Liver (tissue), 9 donors: ENCODE measurements around the gene OR7A10. TPM values are rescaled to one million over a fixed set of nuclear protein-coding genes. Genes with fewer than 3 reads are reported as not detected.

Experiments
- DNase-seq: peaks from one replicate; pipeline ENCODE4 v3.0.0-alpha.2; 2017; ENCODE audit warnings: low spot score
- H3K27ac ChIP-seq, 2 donors: one replicate each; pipeline ENCODE4 v1.7.0; 2013; ENCODE audit warnings: inconsistent platforms in 2 of 2, low read length in 2 of 2, control low read depth in 1 of 2, low read depth in 1 of 2, mild to moderate bottlenecking in 1 of 2
- H3K27me3 ChIP-seq, 4 donors: one replicate each; pipeline versions ENCODE4 v1.6.1 to v1.7.0; 2013; ENCODE audit warnings: low read length in 3 of 4, inconsistent platforms in 1 of 4, mild to moderate bottlenecking in 1 of 4, moderate library complexity in 1 of 4; ENCODE audit not compliant: control insufficient read depth in 4 of 4, insufficient read depth in 4 of 4
- H3K36me3 ChIP-seq, 4 donors: one replicate each; pipeline versions ENCODE4 v1.6.1 to v1.7.0; 2013; ENCODE audit warnings: low read length in 3 of 4, mild to moderate bottlenecking in 3 of 4, low read depth in 1 of 4, moderate library complexity in 1 of 4; ENCODE audit not compliant: control insufficient read depth in 4 of 4, insufficient read depth in 3 of 4
- H3K4me1 ChIP-seq, 4 donors: one replicate each; pipeline versions ENCODE4 v1.6.1 to v1.7.0; 2013; ENCODE audit warnings: low read length in 3 of 4, mild to moderate bottlenecking in 3 of 4, moderate library complexity in 1 of 4; ENCODE audit not compliant: control insufficient read depth in 4 of 4, insufficient read depth in 4 of 4
- H3K4me3 ChIP-seq, 3 donors: one replicate each; pipeline versions ENCODE4 v1.6.1 to v1.7.0; 2013; ENCODE audit warnings: low read length in 3 of 3, control low read depth in 1 of 3, low read depth in 1 of 3, mild to moderate bottlenecking in 1 of 3
- H3K9ac ChIP-seq, 2 donors: one replicate each; pipeline ENCODE4 v1.7.0; 2013; ENCODE audit warnings: low read length in 2 of 2, mild to moderate bottlenecking in 2 of 2, moderate library complexity in 2 of 2, control low read depth in 1 of 2, low read depth in 1 of 2
- H3K9me3 ChIP-seq, 4 donors: one replicate each; pipeline versions ENCODE4 v1.6.1 to v1.7.0; 2013; ENCODE audit warnings: low read length in 3 of 4; ENCODE audit not compliant: control insufficient read depth in 4 of 4
- EGR1 ChIP-seq, 2 donors: IDR thresholded peaks; 2 replicates each; pipeline ENCODE4 v1.6.1; 2016 to 2018; ENCODE audit warnings: antibody characterized with exemption in 2 of 2, low read depth in 2 of 2
- FOXA1 ChIP-seq: IDR thresholded peaks from 2 replicates; pipeline ENCODE4 v1.6.1; 2016; ENCODE audit warnings: antibody characterized with exemption
- FOXA2 ChIP-seq: IDR thresholded peaks from 2 replicates; pipeline ENCODE4 v1.6.1; 2016; ENCODE audit warnings: antibody characterized with exemption
- GABPA ChIP-seq, 2 donors: IDR thresholded peaks in 1 of 2; conservative IDR thresholded peaks in 1 of 2; 2 replicates each; pipeline ENCODE4 v1.6.1; 2016; ENCODE audit warnings: antibody characterized with exemption in 2 of 2, mild to moderate bottlenecking in 1 of 2, moderate library complexity in 1 of 2
- HNF4A ChIP-seq, 2 donors: conservative IDR thresholded peaks; 2 replicates each; pipeline ENCODE4 v1.6.1; 2016; ENCODE audit warnings: antibody characterized with exemption in 2 of 2, mild to moderate bottlenecking in 2 of 2
- HNF4G ChIP-seq: IDR thresholded peaks from 2 replicates; pipeline ENCODE4 v1.6.1; 2016; ENCODE audit warnings: antibody characterized with exemption
- JUND ChIP-seq, 2 donors: IDR thresholded peaks; 2 replicates each; pipeline ENCODE4 v1.6.1; 2016; ENCODE audit warnings: antibody characterized with exemption in 2 of 2
- NR2F2 ChIP-seq: IDR thresholded peaks from 2 replicates; pipeline ENCODE4 v1.6.1; 2016; ENCODE audit warnings: antibody characterized with exemption
- RAD21 ChIP-seq, 2 donors: IDR thresholded peaks; 2 replicates each; pipeline ENCODE4 v1.6.1; 2016; ENCODE audit warnings: antibody characterized with exemption in 2 of 2, mild to moderate bottlenecking in 2 of 2
- SP1 ChIP-seq: IDR thresholded peaks from 2 replicates; pipeline ENCODE4 v1.6.1; 2018; ENCODE audit warnings: antibody characterized with exemption, mild to moderate bottlenecking
- TAF1 ChIP-seq: conservative IDR thresholded peaks from 2 replicates; pipeline ENCODE4 v1.6.1; 2016; ENCODE audit warnings: antibody characterized with exemption, mild to moderate bottlenecking
- YY1 ChIP-seq: IDR thresholded peaks from 2 replicates; pipeline ENCODE4 v1.6.1; 2016; ENCODE audit warnings: antibody characterized with exemption, mild to moderate bottlenecking
- WGBS: extraction: QIAGEN DNeasy Blood & Tissue Kit; methylation state at CpG from one replicate; pipeline ENCODE4 v1.1.7; 2013; 5-methylcytosine and 5-hydroxymethylcytosine counted together
- polyA plus RNA-seq, 2 donors: library from polyadenylated mRNA; stranded (reverse) in 1 of 2; unstranded in 1 of 2; fragments of 200-250 nt in 1 of 2; fragments of >200 nt in 1 of 2; fragmentation: Nextera tagmentation in 1 of 2; extraction: Ambion mirVana in 1 of 2; gene quantifications; one replicate each; pipeline versions ENCODE4 v1.2.1 to v1.2.3, GENCODE V29; 2013 to 2015
- total RNA-seq, 2 donors: library from RNA; depleted of rRNA; stranded (reverse); fragments of >200 nt; gene quantifications; one replicate each; pipeline ENCODE4 v1.2.3, GENCODE V29; 2014
- TF ChIP-seq, protein P1 (sequence below): fragments of 150-350 bp; IDR thresholded peaks from 2 replicates; pipeline ENCODE4 v1.5.1; 2017; ENCODE audit warnings: improper control_type of control experiment, low read depth, low read length; ENCODE audit not compliant: missing input control
- TF ChIP-seq, protein P2 (sequence below): IDR thresholded peaks from 2 replicates; pipeline ENCODE4 v1.6.1; 2016; ENCODE audit warnings: antibody characterized with exemption
- TF ChIP-seq, protein P3 (sequence below): IDR thresholded peaks from 2 replicates; pipeline ENCODE4 v1.6.1; 2016; ENCODE audit warnings: antibody characterized with exemption, mild to moderate bottlenecking
- TF ChIP-seq, protein P4 (sequence below): IDR thresholded peaks from 2 replicates; pipeline ENCODE4 v1.6.1; 2016; ENCODE audit warnings: antibody characterized with exemption
- donor health status: healthy.
- donor health status: healthy.
- donor health status: healthy.
- donor health status: healthy.
- donor health status: healthy.

Gene OR7A10
- total and polyA plus RNA-seq, 4 donors: not detected

DNA sequence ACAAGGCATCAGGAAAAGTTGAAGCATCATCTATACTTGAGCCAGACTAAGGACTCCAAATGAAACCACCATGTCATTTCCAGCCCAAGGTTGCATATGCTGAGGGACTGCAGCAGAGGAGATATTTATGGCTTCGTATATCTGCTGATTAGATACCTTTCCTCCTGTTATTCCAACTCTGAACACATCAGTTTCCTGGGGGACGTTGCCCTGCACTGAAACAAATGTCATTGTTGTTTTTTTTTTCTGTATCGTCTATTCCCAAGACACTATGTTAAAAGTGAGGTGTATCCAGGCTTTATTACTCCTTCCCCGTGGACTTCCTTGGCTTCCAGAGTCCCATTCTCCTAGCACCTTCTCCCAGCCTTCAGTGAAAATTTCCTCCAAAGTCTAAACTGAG, 37.3 kb upstream of the OR7A10 start, which contains the start of gene OR7A17:
Gene OR7A17, minus strand, starts transcription at position 101 of the 400 bp plus-strand sequence. CDS start 4,777 bp downstream, outside the sequence.
- WGBS: 44% methylated on average over 4 of the region's 4 CpGs

DNA sequence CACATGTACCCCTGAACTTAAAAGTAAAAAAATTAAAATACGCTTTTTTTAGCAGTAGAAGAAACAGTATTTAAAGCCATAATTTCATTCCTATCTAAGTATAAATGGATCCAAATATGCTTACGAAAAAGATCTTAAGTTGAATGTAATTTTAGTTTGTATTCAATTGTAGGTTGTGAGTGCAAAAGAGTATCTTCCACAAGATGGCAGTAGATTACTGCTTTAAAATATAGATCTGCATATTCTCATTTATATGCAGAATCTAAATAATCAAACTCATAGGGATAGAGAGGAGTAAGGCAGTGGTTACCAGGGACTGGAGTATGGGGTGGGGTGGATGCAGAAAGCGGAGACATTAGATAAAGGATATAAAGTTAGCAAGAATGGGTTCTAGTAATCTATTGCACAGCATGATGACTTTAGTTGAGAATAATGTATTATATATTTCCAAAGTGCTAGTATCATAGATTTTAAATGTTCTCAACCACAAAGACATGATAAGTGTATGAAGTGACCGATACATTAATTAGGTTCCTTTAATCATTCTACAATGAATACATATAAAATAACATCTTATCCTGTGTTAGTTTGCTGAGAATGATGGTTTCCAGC, 23.0 kb upstream of the OR7A10 start:
- Histone ChIP-seq H3K36me3 (no peaks in the 10 kb centered on the region), H3K27ac (no peak overlapping the region), H3K9me3 (peaks cover 0 to 4% (median 2%) of the 10 kb centered on the region in 4 donors), H3K4me3 (no peak overlapping the region), H3K9ac (no peak overlapping the region), H3K27me3 (peaks cover 0 to 6% (median 0%) of the 10 kb centered on the region in 4 donors), H3K4me1 (no peaks in the 10 kb centered on the region)
- TF ChIP-seq RAD21 (IDR thresholded peaks at IDR 0.05) (peak; percentile 57 to 66), FOXA2 (no peak), EGR1 (IDR thresholded peaks at IDR 0.05; ENCODE audit: low read depth in 2 of 2) (no peak), FOXA1 (no peak), GABPA (IDR thresholded peaks at IDR 0.05 in 1 of 2, conservative IDR thresholded peaks at IDR 0.05 in 1 of 2) (no peak)
- TF ChIP-seq, protein P1, sequence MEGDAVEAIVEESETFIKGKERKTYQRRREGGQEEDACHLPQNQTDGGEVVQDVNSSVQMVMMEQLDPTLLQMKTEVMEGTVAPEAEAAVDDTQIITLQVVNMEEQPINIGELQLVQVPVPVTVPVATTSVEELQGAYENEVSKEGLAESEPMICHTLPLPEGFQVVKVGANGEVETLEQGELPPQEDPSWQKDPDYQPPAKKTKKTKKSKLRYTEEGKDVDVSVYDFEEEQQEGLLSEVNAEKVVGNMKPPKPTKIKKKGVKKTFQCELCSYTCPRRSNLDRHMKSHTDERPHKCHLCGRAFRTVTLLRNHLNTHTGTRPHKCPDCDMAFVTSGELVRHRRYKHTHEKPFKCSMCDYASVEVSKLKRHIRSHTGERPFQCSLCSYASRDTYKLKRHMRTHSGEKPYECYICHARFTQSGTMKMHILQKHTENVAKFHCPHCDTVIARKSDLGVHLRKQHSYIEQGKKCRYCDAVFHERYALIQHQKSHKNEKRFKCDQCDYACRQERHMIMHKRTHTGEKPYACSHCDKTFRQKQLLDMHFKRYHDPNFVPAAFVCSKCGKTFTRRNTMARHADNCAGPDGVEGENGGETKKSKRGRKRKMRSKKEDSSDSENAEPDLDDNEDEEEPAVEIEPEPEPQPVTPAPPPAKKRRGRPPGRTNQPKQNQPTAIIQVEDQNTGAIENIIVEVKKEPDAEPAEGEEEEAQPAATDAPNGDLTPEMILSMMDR: peak; percentile 18
- DNase-seq: no peak
- 75% methylated on average over 4 of the region's 4 CpGs for WGBS

More for the DNA sequence above, 37.3 kb upstream of the OR7A10 start, which contains the start of gene OR7A17:
- no peak for DNase-seq
- Histone ChIP-seq H3K27me3 (peaks cover 0 to 7% (median 2%) of the 10 kb centered on the region in 4 donors), H3K4me3 (no peak within 1 kb of the TSS), H3K36me3 (no peaks in the 10 kb centered on the region), H3K9me3 (no peaks in the 10 kb centered on the region), H3K9ac (no peak within 1 kb of the TSS), H3K4me1 (peaks cover 0 to 4% (median 0%) of the 10 kb centered on the region in 4 donors), H3K27ac (no peak within 1 kb of the TSS)
- TF ChIP-seq HNF4G (no peak), EGR1 (IDR thresholded peaks at IDR 0.05; ENCODE audit: low read depth in 2 of 2) (no peak)

DNA sequence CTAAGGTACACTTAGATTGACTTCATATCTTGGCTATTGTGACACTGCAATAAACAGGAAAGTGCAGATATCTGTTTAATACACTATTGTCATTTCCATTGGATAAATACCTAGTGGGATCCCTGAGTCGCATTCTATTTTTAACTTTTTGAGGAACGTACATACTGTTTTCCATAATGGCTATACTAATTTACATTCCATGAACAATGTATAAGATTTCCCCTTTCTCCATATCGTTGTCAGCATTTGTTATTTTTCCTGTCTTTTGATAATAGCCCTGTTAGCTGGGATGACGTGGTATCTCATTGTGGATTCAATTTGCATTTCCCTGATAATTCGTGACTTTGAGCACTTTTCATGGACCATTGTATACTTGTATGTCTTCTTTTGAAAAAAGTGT, 19.8 kb upstream of the OR7A10 start:
- Histone ChIP-seq H3K9me3 (peaks cover 0 to 4% (median 2%) of the 10 kb centered on the region in 4 donors), H3K36me3 (no peaks in the 10 kb centered on the region), H3K4me1 (no peaks in the 10 kb centered on the region), H3K4me3 (no peak overlapping the region), H3K9ac (no peak overlapping the region), H3K27me3 (peaks cover 0 to 8% (median 0%) of the 10 kb centered on the region in 4 donors), H3K27ac (no peak overlapping the region)
- WGBS: 67% methylated on average over 5 of the region's 5 CpGs
- no peak for DNase-seq
- TF ChIP-seq FOXA1: no peak
- TF ChIP-seq JUND (IDR thresholded peaks at IDR 0.05): no peak
- no peak for TF ChIP-seq SP1
- TF ChIP-seq, protein P2, sequence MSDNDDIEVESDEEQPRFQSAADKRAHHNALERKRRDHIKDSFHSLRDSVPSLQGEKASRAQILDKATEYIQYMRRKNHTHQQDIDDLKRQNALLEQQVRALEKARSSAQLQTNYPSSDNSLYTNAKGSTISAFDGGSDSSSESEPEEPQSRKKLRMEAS: no peak
- no peak for TF ChIP-seq FOXA2
- no peak for TF ChIP-seq HNF4A (conservative IDR thresholded peaks at IDR 0.05)
- TF ChIP-seq TAF1: no peak
- TF ChIP-seq, protein P1: no peak
- TF ChIP-seq EGR1 (IDR thresholded peaks at IDR 0.05; ENCODE audit: low read depth in 2 of 2): no peak
- no peak for TF ChIP-seq NR2F2
- TF ChIP-seq, protein P3, sequence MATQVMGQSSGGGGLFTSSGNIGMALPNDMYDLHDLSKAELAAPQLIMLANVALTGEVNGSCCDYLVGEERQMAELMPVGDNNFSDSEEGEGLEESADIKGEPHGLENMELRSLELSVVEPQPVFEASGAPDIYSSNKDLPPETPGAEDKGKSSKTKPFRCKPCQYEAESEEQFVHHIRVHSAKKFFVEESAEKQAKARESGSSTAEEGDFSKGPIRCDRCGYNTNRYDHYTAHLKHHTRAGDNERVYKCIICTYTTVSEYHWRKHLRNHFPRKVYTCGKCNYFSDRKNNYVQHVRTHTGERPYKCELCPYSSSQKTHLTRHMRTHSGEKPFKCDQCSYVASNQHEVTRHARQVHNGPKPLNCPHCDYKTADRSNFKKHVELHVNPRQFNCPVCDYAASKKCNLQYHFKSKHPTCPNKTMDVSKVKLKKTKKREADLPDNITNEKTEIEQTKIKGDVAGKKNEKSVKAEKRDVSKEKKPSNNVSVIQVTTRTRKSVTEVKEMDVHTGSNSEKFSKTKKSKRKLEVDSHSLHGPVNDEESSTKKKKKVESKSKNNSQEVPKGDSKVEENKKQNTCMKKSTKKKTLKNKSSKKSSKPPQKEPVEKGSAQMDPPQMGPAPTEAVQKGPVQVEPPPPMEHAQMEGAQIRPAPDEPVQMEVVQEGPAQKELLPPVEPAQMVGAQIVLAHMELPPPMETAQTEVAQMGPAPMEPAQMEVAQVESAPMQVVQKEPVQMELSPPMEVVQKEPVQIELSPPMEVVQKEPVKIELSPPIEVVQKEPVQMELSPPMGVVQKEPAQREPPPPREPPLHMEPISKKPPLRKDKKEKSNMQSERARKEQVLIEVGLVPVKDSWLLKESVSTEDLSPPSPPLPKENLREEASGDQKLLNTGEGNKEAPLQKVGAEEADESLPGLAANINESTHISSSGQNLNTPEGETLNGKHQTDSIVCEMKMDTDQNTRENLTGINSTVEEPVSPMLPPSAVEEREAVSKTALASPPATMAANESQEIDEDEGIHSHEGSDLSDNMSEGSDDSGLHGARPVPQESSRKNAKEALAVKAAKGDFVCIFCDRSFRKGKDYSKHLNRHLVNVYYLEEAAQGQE: no peak
- TF ChIP-seq, protein P4, sequence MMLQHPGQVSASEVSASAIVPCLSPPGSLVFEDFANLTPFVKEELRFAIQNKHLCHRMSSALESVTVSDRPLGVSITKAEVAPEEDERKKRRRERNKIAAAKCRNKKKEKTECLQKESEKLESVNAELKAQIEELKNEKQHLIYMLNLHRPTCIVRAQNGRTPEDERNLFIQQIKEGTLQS: no peak
- no peak for TF ChIP-seq YY1
- TF ChIP-seq GABPA (IDR thresholded peaks at IDR 0.05 in 1 of 2, conservative IDR thresholded peaks at IDR 0.05 in 1 of 2): no peak
- no peak for TF ChIP-seq RAD21 (IDR thresholded peaks at IDR 0.05)
- TF ChIP-seq HNF4G: no peak
